ENCODE results near the gene PLXNB2. TPM values are rescaled to one million over a fixed set of nuclear protein-coding genes. Genes with fewer than 3 reads are reported as not detected.

Gene PLXNB2
- polyA plus RNA-seq, 10 donors: 60.5 to 100 (median 83.4) TPM

DNA sequence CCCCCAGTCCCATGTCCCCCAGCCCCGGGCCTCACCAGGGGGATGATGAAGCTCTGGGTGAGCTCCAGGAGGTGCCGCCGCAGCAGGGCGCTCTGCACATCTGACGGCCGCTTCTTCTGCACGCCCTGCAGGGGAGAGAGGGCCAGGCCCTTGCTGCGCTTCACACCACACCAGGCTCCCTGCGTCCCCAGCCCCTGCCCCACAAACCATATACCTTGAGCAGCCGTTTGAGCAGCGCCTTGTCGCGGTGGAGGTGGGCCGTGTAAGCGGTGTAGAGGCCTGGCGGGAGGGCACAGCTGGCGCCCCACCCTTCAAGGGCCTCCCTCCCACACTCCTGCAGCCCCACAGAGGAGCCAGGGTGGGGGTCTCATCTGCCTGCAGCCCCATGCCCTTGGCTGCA lies 6.2 kb upstream of the PLXNB2 start:
- DNase-seq: no peak

DNA sequence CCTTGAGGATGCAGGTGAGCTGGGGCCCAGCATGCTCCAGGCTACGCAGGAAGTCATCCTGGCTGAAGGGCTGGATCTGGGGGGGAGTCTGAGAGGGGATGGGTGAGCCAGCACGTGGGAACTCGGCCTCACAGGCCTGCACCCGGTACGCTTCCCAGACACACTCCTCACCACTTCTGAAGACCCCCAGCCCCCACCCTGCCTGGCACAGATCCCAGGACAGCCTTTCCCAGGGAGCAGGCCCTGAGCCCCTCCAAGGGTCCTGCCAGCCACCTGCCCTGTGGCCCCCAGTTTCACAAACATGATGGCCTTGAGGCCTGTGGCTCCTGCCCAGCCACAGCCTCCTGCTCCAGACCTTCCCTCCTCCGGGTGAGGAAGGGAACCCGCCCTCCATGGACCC lies 5.6 kb upstream of the PLXNB2 start:
- no peak for DNase-seq

DNA sequence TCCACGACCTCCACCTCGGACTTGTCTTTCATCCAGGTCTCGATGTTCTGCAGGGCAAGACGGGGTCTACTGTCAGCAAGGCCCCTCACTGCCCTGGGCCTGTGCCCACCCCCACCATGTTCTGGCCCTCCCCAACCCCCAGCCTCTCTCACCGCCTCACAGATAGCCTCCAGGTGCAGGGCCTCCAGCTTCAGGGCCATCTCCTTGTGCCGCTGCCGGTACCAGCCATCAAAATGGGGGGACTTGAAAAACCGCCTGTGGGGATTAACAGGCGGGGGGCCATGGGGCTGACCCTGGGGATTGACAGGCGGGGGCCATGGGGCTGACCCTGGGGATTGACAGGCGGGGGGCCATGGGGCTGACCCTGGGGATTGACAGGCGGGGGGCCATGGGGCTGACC lies 4.9 kb upstream of the PLXNB2 start:
- no peak for DNase-seq

DNA sequence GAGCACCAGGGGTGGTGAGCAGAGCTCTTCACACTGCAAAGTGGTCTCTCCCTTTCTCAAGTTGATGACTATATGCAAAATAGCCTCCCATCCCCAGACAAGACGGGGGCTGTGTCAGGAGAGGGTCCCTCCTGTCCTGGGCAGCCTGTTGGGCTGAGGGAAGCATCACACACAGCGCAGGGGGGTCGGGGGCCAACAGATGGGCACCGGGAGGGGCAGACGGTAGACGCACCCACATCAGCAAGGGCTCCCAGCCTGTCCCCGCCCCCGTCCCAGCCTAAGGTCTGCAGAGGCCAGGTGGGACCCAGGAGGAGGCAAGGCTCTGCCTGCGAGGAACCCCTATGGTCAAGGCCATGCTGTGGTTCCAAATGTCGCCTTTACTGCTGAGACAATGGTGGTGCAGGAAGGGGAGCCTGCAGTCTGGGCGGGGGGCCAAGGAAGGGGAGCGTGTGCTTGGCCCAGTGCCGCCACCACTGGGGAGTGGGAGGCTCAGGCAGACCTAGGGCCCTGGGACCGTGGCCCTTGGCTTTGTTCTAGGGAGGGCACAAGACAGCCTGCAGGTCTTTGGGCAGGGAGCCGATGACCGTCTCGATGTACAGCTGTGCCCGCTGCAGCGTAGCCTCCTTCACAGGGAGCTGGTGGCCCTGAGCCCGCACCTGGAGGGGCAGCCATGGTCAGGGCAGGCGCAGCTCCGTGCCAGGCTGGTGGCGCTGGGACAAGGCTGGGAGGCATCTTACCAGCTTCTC lies 4.3 kb upstream of the PLXNB2 start:
- no peak for DNase-seq

DNA sequence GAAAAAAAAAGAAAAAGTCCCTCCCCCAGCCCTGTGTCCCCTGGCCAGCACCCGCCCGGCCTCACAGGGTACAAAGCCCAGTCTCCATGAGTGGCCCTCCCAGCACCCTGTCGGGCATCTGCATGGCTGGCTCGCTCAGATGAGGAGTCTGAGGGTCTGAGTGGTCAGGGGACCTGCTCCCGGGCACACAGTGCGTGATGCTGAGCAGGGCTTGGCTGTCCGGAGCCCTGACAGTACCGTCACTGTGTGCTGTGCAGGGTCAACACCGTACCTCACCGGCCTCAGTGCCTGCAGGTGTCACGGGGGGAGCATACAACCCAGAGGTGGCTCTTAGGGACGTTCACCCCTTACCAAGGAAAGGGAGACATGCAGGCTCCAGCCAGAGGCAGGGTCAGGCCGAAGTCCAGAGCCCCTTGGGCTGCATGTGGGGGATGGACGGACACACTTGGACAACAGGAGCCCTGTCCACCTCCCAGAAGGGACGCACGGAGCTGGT lies 3.6 kb upstream of the PLXNB2 start:
- DNase-seq: no peak

DNA sequence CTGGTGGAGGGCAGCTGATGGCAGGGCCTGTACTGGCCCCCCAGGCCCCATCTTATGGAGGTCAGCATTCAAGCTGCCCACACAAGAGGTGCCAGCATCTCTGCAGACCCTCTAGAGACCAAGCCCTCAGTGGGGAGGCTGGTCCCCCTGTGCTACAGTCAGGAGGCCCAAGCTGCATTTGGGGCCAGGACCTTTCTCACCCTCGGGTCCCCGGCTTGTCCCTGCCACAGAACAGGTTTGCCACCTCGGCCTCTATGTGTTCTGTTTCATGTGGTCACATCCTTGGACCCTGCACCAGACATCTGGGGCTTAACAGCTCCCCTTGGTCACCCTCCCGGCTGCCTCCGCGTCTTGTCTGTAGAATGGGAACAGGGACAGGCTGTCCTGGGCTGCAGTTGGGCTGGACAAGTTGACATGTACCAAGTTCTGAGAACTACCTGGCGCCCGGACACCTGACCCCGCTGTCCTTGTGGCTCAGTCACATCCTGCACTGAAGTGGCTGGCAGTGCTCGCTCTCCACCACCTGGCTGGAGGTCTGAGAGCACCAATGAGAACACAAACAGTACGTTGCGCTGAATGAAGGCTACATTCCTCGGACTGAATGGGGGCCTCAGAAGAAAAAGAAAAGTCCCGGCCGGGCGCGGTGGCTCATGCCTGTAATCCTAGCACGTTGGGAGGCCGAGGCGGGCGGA lies 2.7 kb upstream of the PLXNB2 start:
- DNase-seq: no peak

DNA sequence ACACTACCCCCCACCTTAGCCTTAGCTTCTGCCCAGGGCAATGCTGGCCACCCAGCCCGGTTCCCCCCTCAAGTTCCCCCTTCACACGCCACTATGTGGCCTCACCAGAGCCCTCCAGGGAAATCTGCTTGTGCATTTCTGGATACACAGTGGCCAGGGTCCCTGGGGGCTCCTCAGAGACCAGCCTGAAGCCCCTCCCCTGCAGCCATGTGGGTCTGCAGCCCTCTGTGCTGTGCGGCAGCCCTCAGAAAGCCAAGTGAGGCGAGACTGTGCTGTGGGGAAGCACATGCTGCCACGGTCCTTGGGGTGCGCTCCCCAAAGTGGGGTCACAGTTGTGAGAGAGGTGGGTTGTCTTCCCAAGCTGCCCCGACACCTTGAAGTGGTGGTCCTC lies 2.1 kb upstream of the PLXNB2 start:
- no peak for DNase-seq

DNA sequence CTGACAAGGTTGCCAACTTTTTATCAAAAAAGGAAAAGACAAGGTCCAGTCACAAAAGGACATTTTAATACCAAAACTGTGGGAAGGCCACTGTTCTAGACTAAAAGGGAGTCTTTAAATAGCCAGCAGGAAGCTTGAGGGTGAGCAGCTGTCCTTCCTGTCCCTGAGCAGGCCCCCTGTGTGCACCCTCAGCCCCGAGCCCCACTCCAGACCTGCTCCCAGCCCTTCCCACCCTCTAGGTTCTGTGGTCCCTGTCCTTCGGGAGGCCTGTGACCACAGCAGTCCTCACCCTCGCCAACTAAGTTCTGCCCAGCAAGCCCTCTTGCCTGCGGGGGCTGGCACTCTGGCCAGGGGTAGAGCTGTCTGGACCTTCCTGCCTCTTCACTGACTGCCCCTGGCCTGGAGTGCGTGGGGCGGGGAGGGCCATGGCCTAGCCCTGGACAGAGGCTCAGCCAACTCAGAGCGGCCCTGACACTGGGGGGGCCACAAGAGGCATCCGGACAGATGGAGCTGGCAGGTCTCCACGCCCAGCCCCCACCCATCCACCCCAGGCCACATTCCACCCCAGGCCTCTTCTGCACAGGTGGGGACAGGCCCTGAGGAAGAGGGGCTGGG lies 1.6 kb upstream of the PLXNB2 start:
- peak in 1 of 3 donors; percentile 56 for DNase-seq

DNA sequence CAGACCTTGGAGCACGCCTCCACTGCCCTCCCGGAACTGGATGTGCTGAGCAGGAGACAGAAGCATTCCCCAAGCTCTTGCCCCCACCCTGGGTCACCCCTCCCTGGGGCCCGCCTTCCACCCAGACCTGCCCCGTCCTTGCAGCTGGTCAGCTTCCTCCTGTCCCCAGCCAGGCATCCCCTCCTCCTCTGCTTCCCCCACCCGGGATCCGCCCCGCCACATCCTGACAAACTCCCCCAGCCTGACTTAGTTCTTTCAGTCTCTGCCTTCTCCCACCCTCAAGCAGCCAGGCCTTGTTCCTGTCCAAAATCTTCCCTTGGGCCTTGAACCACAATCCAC lies 1.1 kb upstream of the PLXNB2 start:
- DNase-seq: peak in 1 of 3 donors; percentile 80

DNA sequence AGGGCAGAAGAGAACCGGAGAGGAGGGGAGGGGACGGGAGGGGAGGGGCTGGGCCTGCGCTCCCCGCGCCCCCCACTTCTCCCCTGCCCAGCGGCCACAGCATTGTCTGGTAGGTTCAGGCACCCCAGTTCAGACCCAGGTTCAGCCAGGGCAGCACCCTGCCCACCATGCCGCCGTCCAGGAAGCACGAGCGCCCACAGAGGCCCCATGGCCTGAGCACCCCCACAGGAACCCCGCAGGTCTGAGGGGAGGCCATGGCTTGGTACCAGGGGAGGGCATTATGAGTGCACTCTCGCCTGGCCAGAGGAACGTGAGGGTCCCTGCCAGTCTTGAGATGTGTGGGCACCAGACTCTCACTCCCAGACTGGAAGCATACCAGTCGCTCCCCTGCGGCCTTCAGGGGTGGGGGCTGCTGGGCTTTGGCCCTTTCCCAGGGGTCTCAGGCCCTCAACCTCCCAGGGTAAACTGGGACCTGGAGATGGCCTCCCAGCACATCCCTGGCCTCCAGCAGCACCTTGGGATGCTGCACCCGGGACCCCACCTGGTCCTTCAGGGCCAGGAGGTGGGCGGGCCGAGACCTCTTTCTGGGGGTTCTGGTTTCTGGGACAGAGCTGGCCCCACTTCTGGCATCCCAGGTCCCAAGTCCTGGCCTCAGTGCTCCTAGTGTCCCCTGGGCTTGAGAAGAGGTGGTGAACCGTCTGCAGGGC lies 597 bp upstream of the PLXNB2 start:
- DNase-seq: peak in 1 of 3 donors; percentile 69

DNA sequence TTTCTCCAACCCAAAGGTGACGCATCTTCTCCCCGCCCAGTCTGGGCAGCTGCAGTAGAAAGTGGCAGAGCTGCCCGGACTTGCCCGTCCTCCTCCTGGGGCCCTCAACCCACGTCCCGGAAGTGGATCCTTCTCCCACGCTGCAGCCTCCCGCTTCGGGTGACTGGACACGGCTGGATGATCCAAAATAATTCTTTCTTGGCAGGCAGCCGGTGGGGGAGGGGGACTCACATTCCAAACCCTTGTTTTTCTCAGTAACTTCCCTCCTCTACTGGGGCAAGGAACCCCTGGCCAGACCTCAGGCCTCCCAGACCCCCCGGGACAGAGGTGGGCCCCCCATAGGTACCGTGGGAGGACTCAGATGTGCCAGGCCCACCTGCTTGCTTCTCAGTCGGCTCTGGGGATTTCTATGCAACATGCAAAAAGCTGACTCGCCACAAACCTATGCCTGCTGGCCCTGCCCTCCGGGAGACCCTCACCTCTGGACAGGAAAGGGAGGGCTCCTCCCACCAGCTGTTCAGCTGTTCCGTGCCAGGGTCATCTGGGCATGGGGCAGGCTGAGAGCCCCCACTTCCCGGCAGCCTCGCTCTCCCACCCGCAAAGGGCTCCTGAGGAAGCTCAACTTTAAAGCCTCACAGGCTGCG lies 1.4 kb downstream of the PLXNB2 start:
- DNase-seq: peak; percentile 79 to 89 (median 85)

DNA sequence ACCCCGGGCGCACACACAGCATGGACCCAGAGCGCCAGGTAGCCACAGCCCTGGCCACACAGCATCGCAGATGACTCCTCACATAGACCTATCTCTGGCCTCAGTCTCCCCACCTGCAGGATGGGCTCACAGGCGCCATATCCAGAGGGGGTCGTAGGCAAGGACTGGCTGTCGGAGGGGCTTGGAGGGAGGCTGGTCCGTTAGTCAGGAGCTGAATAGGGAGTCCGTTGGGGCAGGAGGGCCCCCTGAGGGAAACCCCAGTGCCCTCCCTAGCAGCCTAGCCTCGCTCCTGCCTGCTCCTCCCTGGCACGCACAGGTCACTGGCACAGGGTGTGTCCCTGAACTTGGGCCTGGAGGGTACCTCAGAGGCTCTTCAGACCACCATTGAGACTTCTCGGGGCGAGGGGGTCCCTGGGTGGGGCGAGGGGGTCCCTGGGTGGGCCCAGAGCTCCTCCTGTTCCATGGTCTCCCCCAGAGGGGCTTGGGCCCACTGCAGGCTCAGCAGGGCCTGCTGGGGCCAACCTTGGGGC lies 2.0 kb downstream of the PLXNB2 start:
- DNase-seq: no peak

DNA sequence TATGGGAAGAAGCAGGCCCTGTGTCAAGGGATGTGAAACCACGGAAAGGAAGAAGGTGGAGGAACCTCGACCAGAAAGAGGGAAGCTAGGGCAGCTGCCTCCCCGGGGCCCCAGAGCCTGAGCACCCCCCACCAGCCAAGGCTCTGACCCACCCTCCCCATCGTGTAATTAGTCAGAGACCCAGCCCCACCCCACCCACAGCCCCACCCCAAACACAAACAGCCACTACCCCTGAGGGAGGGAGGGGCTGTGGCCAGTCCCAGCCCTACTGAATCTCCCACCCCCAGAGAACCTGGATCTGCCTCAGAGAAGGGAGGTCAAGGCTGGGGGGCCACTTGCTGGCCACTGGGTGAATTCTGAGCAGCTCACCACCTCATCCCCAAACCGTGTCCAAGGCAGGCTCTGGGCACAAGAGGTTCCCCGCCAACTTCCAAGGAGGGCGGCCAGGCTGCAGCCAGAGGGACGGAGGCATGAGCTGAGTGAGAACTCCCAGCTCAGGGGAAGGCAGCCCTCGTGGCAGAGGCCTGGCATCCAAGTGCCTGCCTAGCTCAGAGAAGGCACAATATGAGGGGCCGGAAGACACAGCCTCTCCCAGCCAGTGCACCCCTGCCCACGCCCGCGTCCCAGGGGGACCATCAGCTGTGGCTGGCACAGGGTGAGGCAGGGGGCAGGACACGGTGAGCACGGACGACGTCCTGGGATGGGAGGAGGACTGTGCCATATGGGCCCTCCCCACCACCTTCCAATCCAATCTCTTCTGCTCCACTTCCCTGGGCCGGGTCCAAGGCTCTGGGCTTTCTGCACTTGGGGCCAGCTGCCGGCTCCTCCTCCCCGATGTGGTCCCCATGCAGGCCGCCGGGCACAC lies 2.7 kb downstream of the PLXNB2 start:
- peak in 1 of 3 donors; percentile 44 for DNase-seq

DNA sequence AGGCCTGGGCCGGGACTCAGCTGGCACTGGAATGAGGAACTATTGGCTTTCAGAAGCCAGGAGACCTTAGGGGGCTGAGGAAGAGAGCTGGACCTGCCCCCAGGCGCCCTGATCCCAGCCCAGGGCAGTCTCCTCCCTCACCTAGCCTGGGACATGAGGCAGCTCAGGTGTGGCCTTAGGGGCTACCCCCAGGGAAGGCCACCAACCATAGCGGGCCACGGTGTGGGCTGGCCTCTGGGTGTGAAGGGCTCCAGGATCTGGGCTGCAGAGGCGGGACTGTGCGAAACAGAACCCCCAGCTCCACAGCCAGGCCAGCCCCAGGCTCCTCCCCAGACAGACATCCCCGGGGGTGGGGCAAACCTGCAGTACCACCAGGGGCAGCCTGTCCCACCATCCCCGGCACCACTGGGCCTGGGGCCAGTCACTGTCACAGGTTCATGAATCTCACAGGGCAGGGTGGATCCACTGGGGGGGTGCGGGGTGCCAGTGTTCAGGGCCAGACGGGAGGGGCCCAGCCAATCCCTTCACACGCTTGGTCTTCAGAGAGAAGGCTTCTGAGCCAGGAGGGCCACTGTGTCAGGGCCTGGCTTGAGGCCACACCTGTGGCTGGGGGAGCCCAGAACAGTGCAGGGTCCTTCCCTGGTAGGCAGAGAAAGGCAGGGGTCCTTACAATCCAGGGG lies 3.5 kb downstream of the PLXNB2 start:
- peak in 1 of 3 donors; percentile 55 for DNase-seq

DNA sequence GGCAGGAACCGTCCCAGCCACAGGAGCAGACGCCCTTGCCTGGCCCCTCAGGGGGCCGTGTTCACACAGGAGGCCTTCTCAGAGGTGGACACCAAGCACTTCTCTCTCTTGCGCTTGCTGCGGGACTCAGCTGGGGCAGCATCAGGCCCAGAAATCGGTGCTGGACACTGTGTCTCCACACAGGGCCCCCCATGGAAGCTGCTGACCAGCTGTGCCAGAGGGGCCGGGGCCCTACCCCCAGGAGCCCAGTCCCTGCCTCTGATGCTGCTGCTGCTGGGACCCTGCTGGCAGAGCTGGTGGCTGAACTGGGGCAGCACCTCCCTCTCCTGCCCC lies 4.0 kb downstream of the PLXNB2 start:
- DNase-seq: no peak

DNA sequence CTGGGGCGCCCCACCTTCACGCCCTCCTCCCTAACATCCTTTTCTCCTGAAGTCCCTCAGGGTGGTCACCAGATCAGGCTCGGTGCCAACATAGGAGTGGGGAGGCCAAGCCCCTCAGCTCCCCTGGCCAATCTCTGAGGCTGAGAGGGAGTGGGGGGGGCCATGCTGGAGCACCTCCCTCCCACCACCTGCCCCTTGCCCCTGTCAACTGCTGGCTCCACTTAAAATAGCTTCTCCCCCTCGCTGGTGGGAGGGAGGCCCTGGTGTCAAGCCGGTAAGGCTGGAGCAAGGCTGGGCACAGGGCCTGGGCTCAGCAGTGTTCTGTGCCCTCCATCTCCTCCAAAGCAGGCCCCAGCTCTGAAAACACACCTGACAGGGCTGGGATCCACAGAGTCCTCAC lies 4.9 kb downstream of the PLXNB2 start:
- DNase-seq: peak in 1 of 3 donors; percentile 49

DNA sequence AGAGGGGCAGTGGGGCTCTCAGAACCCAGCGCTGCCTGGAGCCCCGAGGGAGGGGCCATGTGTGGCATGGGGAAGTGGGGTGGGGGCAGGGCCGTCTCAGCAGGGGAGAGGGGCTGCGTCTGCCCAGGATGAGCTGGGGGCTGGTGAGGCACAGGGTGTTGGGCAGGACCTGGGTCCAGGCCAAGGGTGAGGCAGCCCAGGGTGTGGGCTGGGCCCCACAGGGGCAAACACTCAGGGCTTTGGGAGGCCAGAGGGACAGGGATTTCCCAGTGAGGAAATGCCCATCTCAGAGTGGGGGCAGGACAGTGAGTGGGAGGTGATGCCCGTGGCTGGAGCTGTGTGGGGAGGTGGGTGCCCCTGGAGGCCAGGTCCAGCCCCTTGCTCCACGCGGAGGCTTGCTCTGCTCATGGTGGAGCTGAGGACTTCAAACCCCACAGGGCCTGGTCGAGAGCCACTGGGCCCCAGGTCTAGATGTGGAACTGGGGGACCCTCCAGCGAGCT lies 5.4 kb downstream of the PLXNB2 start:
- DNase-seq: no peak

DNA sequence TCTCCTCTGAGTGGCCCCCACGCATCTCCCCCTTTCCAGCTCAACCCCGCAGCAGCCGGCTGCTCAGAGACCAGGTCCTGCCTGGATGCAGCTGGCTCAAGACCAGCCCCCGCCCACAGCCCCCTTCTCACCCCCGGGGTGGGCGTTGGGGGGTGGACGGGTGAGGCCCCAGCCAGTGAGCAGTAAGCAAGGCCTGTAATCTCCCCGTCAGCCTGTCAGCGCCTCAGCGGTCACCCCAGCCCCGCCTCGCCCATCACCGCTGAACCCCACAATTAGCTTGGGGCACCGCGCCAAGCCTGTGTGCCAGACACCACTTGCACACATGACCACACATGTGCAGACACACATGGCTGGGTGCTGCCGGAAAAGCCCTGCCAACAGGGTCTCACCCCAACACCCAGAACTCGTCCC lies 5.9 kb downstream of the PLXNB2 start:
- peak in 1 of 3 donors; percentile 48 for DNase-seq

DNA sequence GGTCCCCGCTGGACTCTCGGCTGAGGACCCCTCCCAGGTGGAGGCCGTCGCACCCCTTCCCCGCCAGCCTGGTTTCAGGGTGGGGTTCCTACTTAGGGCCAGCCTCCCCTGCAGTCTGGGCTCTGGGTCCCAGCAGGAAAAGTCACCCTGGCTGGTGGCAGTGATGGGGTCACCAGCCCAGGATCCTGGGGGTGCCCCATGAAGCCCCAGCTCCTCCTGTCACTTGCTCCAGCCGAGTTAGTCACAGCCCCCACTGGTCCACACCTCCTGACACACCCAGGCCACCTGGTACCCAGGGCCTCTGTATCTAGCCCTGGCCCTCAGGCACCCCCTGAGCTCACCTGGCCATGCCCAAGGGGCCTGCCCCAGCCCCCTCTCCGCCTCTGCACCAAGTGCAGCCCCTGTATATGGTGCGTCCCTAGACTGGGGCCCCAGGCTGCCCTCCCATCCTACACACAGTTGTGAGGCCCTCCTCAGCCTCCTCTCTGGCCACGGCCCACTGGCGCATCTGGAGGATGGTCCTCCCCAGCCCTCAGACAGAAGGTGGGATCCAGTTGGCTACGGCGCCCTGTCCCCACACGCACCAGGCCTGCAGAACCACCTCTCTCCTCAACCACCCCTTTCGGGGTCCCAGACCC lies 6.7 kb downstream of the PLXNB2 start:
- no peak for DNase-seq
